Subcutaneous adipose tissue (tissue), 4 donors: ENCODE results near the gene CSNK1D. TPM values are rescaled to one million over a fixed set of nuclear protein-coding genes. Genes with fewer than 3 reads are reported as not detected.

Experiments
- total RNA-seq, 4 donors: library from RNA; depleted of rRNA; stranded (reverse); fragments of >200 nt; gene quantifications; one replicate each; pipeline ENCODE4 v1.1.0, GENCODE V29; 2016
- TF ChIP-seq, protein P1 (sequence below): fragments of 450-650 bp; IDR thresholded peaks from one replicate; pipeline ENCODE4 v1.5.1; 2016; ENCODE audit warnings: low read depth, mild to moderate bottlenecking, control low read depth, antibody characterized with exemption, moderate library complexity

Gene CSNK1D
- total RNA-seq, 4 donors from 2014 or later: 55.1 to 139 (median 64.5) TPM

GRCh38 chr17:82230609-82231311 lies 42.7 kb downstream of the CSNK1D start:
- TF ChIP-seq, protein P1, sequence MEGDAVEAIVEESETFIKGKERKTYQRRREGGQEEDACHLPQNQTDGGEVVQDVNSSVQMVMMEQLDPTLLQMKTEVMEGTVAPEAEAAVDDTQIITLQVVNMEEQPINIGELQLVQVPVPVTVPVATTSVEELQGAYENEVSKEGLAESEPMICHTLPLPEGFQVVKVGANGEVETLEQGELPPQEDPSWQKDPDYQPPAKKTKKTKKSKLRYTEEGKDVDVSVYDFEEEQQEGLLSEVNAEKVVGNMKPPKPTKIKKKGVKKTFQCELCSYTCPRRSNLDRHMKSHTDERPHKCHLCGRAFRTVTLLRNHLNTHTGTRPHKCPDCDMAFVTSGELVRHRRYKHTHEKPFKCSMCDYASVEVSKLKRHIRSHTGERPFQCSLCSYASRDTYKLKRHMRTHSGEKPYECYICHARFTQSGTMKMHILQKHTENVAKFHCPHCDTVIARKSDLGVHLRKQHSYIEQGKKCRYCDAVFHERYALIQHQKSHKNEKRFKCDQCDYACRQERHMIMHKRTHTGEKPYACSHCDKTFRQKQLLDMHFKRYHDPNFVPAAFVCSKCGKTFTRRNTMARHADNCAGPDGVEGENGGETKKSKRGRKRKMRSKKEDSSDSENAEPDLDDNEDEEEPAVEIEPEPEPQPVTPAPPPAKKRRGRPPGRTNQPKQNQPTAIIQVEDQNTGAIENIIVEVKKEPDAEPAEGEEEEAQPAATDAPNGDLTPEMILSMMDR: no peak

DNA sequence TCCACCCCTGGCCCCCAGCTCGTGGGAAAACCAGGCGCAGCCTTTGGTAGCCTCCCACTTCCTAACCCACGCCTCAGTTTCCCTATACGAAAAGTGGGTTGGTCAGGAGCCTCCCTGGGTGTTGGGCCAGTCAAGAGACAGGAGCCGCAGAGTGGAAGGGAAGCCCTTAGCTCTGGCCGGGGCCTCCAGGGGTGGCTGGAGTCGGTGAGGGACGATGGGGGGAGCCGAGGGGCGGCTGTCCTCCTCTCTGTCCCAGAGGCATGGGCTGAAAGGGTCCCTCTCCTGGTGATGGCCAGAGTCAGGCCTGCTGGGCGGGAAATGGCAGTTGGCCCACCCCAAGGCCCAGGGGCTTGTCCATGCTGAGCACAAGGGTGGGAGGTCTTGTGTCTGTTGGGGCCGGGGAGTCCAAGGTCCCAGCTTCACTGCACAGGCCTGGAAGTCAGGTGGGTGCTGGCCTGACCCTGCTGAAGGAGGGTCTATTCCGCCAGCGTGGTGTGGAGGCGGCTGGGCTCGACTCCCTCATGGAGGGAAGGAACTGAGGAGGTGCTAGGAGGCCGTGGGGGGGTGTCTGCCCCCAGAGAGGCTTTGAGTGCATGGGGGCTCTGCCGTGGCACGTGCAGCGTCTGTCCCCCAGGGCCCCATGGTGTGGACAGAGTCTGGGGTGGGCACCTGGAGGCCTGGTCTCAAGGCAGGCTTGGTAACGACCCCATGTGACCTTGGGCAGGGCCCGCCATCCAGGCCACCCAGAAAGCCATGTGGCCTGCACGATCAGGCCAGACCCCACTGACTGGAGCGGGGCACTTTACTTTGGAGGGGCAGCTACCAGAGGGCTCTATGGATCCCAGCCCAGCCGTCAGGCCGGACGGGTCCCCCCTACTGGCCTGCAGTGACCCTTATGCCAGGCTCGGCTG lies 43.5 kb downstream of the CSNK1D start:
- TF ChIP-seq, protein P1: no peak

GRCh38 chr17:82228842-82229697 lies 44.4 kb downstream of the CSNK1D start, which contains the start of gene SLC16A3:
Gene SLC16A3 (plus strand): TSS chr17:82229042. CDS start chr17:82236009, 6,967 bp downstream.
- TF ChIP-seq, protein P1: no peak

DNA sequence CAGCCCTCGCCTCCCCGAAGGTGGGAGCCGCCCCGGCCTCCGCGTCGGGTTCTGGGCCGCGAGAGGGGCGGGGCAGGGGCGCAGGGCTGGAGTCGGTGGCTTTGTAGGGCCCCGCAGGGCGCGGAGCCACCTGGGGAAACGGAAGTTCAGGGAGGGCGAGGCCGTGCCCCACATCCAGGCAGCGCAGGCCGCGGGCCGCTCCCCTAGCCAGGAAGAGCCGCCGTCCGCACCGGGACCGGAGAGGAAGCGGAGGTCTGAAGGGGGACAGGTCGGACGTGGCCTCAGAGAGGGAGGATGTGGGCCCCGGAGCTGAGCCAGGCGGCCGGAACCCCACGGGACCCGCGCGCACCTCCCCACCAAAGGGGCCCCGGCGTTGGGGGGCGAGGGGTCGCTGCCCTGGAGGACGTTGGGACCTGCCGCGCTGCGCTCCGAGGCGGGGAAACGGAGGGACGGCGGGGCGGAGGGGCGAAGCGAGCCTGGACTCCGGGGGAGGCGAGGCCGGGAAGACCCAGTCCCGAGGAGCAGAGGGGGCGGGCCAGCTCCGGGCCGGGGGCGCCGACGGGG lies 45.1 kb downstream of the CSNK1D start:
- TF ChIP-seq, protein P1: no peak

- TF ChIP-seq, protein P1: no peak
Observed at GRCh38 chr17:82227629-82228277, 45.7 kb downstream of the CSNK1D start.

DNA sequence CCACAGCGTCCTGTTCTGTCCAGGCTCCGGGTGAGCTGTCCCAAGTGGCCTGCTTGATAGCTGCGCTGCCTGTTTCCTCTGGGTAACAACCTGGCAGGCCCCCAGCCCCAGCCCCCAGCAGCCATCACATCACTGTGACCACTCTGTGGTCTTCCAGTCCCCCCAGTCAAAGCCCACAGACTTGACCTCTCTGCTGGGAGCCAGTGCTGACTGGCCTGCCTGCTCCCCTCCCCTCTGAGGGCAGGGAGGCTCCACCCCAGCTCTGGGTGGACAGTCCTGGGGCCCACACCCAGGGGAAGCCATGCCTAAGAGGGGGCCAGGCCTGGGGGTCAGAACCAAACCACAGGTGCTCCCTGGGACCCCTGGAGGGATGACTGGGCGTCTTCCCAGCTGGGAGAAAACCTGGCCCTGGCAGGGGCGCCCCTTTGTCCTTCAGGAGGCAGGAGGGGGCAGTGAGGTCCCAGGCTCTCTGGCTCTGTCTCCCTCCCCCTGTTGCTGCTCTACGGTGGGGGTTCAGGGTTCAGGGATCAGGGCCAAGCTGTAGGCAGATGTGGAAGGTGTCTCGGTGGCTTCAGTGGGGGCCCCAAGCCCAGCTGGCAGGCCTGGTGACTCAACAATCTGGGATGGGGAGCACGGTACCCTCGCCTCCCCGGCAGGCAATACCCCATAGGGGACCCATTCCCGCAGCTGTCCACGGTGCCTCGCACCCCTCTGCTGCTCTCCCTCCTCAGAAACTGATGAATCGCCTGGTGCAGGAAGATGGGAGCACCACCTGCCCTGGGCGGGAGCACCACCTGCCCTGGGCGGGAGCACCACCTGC lies 46.5 kb downstream of the CSNK1D start:
- TF ChIP-seq, protein P1: no peak
